ENCODE data around the gene EIPR1. TPM values are rescaled to one million over a fixed set of nuclear protein-coding genes. Genes with fewer than 3 reads are reported as not detected.

Gene EIPR1
- total RNA-seq, 1 donor from 2014 or later = 32.0 TPM

DNA sequence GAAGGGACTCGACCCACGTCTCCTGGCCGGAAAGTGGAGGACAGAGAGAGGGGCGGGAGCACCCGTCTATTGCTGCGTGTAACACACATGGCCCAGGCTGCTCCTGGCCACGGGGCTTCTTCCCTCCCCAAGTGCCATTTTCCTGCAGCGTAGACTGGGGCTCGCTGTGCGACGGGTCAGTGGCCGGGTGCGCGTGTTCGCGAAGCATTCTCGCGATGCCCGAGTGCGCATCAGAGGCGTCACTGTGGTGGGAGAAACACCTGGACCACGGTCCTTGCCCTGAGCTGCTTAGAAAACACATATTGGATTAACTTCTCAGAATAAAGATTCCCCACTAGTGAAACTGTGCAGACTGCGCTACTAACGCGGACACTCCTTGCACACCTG is 200.8 kb downstream of the EIPR1 start:
- TF ChIP-seq, protein P1, sequence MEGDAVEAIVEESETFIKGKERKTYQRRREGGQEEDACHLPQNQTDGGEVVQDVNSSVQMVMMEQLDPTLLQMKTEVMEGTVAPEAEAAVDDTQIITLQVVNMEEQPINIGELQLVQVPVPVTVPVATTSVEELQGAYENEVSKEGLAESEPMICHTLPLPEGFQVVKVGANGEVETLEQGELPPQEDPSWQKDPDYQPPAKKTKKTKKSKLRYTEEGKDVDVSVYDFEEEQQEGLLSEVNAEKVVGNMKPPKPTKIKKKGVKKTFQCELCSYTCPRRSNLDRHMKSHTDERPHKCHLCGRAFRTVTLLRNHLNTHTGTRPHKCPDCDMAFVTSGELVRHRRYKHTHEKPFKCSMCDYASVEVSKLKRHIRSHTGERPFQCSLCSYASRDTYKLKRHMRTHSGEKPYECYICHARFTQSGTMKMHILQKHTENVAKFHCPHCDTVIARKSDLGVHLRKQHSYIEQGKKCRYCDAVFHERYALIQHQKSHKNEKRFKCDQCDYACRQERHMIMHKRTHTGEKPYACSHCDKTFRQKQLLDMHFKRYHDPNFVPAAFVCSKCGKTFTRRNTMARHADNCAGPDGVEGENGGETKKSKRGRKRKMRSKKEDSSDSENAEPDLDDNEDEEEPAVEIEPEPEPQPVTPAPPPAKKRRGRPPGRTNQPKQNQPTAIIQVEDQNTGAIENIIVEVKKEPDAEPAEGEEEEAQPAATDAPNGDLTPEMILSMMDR (IDR thresholded peaks at IDR 0.05; ENCODE audit: unreplicated experiment) = no peak
- peaks cover 7% of the 10 kb centered on the region for H3K4me1 Mint-ChIP-seq (ENCODE audit: low read depth)
- H3K27me3 Mint-ChIP-seq = no peaks in the 10 kb centered on the region
- H3K36me3 Mint-ChIP-seq (ENCODE audit: insufficient read depth) = peaks cover 13% of the 10 kb centered on the region
- H3K27ac Mint-ChIP-seq = no peak overlapping the region
- H3K9me3 Mint-ChIP-seq (ENCODE audit: low read depth) = peaks cover 10% of the 10 kb centered on the region
- no peak for DNase-seq (ENCODE audit: low spot score, unreplicated experiment)
- no peak overlapping the region for H3K4me3 Mint-ChIP-seq (ENCODE audit: low read depth)

DNA sequence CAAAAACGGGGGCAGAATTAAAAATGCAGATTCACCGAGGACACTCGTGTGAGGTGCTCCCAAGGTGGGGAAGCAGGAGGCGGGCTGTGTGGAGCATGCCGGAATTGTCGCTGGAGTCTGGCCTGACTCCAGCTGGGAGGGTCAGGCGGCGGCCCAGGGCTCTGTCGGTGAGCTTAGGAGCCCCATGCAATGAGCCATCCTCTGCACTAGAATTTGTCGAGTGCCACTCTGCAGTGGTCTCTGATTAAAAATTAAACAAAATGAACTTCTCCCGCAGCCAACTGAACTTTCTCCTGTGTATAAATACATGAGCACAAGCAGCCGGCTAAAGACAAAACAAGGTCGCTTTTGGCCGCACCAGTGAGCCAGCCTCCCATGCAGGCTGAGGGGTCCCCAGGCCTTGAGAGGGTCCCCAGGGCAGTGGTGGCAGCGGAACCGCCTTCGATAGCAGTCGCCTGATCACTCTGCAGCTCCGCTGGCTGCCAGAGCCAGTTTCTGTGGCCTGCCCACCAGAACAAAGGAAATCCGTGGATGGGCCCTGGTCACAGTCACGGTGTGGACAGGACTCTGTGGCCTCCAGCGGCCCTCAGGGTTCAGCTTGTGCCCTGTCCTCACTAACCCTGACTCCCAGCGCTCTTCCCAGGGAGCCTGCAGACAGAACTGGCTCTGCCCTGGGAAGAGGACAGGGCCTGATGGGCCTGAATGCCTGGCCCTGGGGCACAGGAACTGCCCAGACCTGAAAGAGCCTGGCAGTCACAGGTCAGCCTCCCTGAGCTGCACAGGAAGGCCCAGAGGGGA is 201.3 kb downstream of the EIPR1 start:
- Mint-ChIP-seq H3K4me1 (ENCODE audit: low read depth) (peaks cover 7% of the 10 kb centered on the region), H3K4me3 (ENCODE audit: low read depth) (no peak overlapping the region), H3K9me3 (ENCODE audit: low read depth) (peaks cover 10% of the 10 kb centered on the region), H3K27ac (no peak overlapping the region), H3K27me3 (no peaks in the 10 kb centered on the region), H3K36me3 (ENCODE audit: insufficient read depth) (peaks cover 10% of the 10 kb centered on the region)
- TF ChIP-seq, protein P1 (IDR thresholded peaks at IDR 0.05; ENCODE audit: unreplicated experiment) = no peak
- DNase-seq (ENCODE audit: low spot score, unreplicated experiment) = no peak

- TF ChIP-seq, protein P1 (IDR thresholded peaks at IDR 0.05; ENCODE audit: unreplicated experiment) = no peak
- Mint-ChIP-seq H3K4me3 (ENCODE audit: low read depth) (no peak overlapping the region), H3K36me3 (ENCODE audit: insufficient read depth) (peaks cover 7% of the 10 kb centered on the region), H3K9me3 (ENCODE audit: low read depth) (peaks cover 4% of the 10 kb centered on the region), H3K4me1 (ENCODE audit: low read depth) (peaks cover 7% of the 10 kb centered on the region), H3K27ac (no peak overlapping the region), H3K27me3 (no peaks in the 10 kb centered on the region)
- DNase-seq (ENCODE audit: low spot score, unreplicated experiment) = no peak
Measured at GRCh38 chr2:3175568-3175955, 202.1 kb downstream of the EIPR1 start.

- TF ChIP-seq, protein P1 (IDR thresholded peaks at IDR 0.05; ENCODE audit: unreplicated experiment) = no peak
- H3K36me3 Mint-ChIP-seq (ENCODE audit: insufficient read depth) = peaks cover 4% of the 10 kb centered on the region
Measured at GRCh38 chr2:3174626-3175567, 202.7 kb downstream of the EIPR1 start.

GRCh38 chr2:3173031-3173430 is 204.6 kb downstream of the EIPR1 start:
- no peak overlapping the region for H3K27ac Mint-ChIP-seq
- H3K4me1 Mint-ChIP-seq (ENCODE audit: low read depth) = peaks cover 7% of the 10 kb centered on the region
- TF ChIP-seq, protein P1 (IDR thresholded peaks at IDR 0.05; ENCODE audit: unreplicated experiment) = no peak
- H3K27me3 Mint-ChIP-seq = no peaks in the 10 kb centered on the region
- no peak for DNase-seq (ENCODE audit: low spot score, unreplicated experiment)
- H3K36me3 Mint-ChIP-seq (ENCODE audit: insufficient read depth) = peaks cover 6% of the 10 kb centered on the region
- no peaks in the 10 kb centered on the region for H3K9me3 Mint-ChIP-seq (ENCODE audit: low read depth)
- H3K4me3 Mint-ChIP-seq (ENCODE audit: low read depth) = no peak overlapping the region

More at GRCh38 chr2:3174626-3175567, 202.7 kb downstream of the EIPR1 start:
- Mint-ChIP-seq H3K4me1 (ENCODE audit: low read depth) (peaks cover 7% of the 10 kb centered on the region), H3K27me3 (no peaks in the 10 kb centered on the region), H3K4me3 (ENCODE audit: low read depth) (no peak overlapping the region), H3K9me3 (ENCODE audit: low read depth) (no peaks in the 10 kb centered on the region), H3K27ac (no peak overlapping the region)
- no peak for DNase-seq (ENCODE audit: low spot score, unreplicated experiment)
